Measurements from ENCODE around the gene SPIRE2.
A peak's percentile ranks its signal among the peaks of the same experiment; 100 is the strongest.
"Not testable (repeated sequence)": the region's sequence is repeated elsewhere in the genome, so short reads cannot be mapped to it uniquely, and the experiment has no call there.

The SPIRE2 gene, protein sequence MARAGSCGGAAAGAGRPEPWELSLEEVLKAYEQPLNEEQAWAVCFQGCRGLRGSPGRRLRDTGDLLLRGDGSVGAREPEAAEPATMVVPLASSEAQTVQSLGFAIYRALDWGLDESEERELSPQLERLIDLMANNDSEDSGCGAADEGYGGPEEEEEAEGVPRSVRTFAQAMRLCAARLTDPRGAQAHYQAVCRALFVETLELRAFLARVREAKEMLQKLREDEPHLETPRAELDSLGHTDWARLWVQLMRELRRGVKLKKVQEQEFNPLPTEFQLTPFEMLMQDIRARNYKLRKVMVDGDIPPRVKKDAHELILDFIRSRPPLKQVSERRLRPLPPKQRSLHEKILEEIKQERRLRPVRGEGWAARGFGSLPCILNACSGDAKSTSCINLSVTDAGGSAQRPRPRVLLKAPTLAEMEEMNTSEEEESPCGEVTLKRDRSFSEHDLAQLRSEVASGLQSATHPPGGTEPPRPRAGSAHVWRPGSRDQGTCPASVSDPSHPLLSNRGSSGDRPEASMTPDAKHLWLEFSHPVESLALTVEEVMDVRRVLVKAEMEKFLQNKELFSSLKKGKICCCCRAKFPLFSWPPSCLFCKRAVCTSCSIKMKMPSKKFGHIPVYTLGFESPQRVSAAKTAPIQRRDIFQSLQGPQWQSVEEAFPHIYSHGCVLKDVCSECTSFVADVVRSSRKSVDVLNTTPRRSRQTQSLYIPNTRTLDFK

DNA sequence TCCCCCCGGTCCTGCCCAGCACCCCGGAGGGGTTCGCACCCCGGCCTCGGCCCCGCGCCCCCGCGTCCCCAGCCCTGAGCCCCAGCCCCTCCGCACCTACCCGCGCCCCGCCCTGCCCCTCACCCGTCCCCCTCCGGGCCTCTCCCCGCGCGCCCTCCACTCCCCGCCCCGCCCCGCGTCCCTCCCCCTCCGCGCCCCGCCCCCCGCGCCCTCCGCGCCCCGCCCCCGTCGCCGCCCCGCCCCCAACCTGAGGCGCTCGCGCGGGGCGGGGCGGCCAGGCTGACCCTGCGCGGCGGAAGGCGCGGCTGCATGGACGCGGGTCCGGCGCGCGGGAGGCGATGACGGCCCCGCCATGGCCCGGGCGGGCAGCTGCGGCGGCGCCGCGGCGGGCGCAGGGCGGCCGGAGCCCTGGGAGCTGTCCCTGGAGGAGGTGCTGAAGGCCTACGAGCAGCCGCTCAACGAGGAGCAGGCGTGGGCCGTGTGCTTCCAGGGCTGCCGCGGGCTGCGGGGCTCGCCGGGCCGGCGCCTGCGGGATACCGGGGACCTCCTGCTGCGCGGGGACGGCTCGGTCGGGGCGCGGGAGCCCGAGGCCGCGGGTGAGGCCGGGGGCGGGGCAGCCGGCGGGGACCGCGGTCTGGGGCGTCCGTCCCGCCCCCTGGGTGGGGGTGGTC, at the start of gene SPIRE2:
Gene SPIRE2 (plus strand): TSS at position 277 of the 671 bp plus-strand sequence. CDS start 76 bp downstream, at position 353.
- DNase-seq = peak in 1 of 2 experiments; percentile 33

DNA sequence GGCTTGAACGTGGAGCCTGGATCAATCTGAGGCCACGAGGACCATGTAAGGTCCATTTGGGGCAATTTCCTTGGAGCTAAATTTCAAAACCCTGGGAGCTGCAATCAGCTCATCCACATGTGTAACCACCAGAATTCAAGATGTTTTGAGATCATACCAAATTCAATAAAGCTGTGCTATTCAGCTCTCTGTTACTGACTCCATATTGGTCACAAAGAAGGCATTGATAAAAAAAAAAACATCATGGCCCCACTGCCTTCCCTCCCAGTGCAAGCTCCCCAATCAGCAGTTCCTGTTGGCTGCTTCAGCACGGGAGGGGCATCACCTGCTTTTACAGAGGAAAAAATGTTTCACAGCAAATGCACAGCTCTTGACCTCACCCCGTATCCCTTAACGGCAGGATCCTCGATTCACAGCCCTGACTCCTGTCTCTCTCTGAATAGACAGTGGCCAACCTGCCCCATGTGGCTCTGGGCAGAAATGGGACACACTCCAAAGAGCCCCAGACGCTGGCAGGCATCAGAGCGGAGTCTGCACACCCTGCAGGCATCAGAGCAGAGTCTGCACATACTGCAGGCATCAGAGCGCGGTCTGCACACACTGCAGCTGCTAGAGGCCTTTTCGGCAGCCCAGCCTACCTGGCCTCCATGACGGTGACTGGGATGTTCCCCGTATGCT, 48.9 kb upstream of the SPIRE2 start:
- no peak for DNase-seq

DNA sequence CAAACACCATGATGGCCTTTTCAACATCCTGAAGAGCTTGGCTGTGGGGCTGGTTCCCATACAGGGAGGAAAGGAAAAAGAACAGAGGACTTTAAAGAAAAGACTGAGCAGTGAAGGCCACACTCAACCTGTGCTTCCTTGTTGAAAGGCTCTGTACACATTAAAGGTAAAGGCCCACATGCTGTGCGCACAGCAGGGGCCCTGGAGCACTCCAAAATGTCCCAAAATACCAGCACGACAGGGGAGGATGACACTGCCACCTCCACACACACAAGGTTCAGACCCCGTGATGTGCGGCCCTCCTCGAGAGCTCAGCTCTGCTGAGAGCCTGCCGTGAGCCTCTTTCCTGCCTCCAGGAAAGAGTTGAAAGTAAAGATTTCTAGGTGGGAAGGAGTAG, 48.4 kb upstream of the SPIRE2 start:
- no peak for DNase-seq

DNA sequence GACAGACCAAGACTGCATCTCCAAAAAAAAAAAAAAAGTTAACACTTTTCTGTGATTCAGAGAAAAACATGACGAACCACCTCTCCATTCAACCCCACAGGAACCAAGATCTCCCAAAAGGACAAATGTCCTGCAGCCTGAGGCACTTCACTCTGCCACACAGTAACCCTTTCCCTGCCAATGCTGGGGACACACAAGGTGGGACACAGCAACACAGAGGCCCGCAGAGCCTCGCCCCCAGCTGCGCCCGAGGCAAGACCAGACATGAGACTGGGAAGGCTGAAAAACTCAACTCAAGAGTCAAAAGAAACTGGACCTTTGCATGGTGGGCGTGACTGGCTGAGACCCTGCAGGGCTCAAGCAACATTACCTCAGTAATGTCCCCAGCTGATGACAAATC, 45.8 kb upstream of the SPIRE2 start:
- DNase-seq = no peak

DNA sequence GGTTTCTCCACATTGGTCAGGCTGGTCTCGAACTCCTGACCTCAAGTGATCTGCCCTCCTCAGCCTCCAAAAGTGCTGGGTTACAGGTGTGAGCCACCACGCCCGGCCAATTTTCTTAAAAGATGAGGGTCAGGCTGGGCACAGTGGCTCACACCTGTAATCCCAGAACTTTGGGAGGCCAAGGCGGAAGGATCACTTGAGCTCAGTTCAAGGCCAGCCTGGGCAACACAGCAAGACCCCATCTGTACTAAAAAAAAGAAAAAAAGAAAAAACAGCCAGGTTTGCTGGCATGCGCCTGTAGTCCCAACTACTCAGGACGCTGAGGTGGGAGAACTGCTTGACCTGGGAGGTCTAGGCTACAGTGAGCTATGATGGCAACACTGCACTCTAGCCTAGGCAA, 44.3 kb upstream of the SPIRE2 start:
- not testable (repeated sequence) for DNase-seq

DNA sequence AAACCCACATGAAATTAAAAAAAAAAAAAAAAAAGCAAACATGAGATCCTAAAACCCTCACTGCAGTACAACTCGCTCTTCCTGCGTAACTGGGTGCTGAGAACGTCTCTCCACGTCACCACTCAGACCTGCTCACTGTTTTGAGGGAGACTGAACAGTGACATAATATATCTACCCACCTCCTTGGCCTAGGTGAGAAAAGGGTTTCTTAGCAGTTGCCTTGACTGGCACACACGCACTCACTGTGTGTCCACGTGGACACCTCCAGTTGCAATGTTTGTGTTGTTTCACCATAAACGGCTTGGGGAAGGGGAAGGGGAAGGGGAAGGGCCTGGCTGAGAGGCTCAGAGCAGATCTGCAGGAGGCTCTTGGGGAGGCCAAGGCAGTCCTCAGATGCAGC, 43.9 kb upstream of the SPIRE2 start:
- no peak for DNase-seq

DNA sequence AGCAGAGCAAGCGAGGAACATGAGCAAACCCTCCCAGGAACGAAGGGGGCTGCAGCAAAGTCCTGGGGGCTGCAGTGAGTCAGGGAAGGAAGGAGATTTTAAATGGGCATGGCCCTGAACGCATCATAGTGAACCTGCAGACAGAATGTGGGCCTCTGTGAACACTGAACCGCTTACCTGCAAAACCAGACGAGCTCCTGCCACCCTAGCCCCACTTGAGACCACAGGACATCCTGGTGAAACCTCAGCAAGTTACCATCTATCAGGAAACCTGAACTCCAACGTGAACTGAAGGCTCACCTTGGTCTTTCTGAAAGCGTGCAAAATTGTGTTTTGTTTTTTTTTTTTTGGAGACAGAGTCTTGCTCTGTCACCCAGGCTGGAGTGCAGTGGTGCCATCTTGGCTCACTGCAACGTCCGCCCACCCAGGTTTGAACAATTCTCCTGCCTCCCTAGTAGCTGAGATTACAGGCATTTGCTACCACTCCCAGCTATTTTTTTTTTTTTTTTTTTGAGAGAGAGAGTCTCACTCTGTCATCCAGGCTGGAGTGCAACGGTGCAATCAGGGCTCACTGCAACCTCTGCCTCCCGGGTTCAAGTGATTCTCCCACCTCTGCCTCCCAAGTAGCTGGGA, 42.6 kb upstream of the SPIRE2 start:
- DNase-seq = no peak

DNA sequence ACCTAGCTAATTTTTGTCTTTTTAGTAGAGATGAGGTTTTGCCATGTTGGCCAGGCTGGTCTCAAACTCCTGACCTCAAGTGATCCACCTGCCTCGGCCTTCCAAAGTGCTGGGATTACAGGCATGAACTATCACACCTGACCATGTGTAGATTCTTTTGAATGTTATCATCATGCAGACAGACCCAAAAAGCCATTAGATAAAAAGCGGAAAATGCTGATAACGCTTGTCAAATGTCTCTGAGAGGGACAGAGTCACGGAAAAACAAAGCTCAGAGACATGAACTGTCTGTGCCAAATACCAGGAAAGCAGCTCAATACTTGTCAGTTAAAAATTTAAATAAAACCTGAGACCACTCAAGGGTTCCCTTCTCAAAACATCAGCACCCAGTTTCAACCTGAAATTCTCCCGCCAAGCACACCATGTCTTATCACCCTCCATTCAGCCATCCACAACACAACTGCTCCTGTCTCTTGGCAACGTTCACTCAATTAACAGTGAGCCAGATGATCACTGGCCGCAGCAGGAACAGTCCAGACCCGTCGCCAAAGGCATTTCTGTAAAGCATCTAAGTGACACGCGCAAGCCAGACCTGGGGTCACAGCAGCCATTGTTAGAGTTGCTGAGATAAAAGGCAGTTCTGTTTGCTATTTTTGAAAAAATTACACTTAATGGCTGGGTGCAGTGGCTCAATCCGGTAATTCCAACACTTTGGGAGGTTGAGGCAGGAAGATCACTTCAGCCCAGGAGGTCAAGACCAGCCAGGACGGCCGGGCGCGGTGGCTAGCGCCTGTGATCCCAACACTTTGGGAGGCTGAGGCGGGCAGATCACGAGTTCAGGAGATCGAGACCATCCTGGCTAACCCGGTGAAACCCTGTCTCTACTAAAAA, 41.6 kb upstream of the SPIRE2 start:
- DNase-seq = no peak

DNA sequence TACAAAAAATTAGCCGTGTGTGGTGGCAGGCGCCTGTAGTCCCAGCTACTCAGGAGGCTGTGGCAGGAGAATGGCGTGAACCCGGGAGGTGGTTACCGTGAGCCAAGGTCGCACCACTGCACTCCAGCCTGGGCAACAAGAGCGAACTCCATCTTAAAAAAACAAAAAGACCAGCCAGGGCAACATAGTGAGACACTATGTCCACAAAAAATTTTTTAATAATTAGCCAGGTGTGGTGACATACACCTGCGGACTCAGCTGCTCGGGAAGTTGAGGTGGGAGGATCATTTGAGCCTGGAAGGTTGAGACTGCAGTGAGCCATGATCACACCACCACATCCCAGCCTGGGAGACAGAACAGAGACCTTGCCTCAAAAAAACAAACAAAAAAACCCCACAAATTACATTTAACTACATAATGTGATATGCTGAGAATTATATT, 40.9 kb upstream of the SPIRE2 start:
- DNase-seq = no peak

DNA sequence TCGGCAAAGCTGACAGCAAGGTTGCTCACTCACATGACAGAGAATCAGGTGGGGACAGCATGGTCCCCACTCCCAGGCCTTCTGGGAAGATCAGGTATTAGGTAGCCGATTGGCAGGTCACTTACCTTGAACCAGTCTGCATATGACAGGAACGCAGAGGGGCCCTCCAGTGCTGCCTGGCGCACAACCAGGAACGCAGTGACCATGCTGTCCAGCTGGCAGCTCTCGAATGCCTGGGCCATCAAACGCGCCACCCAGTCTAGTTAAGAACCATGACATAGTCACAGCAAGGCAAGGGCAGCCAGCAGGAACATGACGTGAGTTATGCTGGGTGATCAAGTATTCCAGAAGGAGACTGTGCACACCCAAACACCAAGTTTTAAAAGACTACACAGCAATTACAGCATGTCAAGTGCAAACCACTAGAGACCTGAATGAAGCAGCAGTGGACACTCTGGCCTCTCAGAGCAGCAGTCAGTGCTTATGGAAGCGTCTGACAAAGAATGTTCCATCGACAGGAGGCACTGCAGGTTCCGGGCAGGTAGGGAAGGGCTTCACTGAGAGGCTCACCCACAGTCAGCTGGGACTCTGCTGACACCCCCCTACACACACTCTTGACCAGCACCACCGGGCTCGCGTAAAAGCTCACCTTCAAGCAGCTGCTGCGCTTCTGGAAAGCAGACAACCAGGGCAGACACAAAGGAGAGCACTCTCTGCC, 36.8 kb upstream of the SPIRE2 start:
- no peak for DNase-seq

DNA sequence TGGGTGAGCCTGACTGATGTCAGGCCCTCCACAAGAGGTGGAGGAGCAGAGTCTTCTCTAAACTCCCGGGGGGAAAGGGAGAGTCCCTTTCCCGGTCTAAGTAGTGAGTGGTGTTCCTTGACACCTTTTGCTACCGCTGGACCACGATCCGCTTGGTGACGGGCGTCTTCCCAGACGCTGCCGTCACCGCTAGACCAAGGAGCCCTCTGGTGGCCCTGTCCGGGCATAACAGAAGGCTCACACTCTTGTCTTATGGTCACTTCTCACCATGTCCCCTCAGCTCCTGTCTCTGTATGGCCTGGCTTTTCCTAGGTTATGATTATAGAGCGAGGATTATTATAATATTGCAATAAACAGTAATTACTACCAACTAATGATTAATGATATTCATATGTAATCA, 35.2 kb upstream of the SPIRE2 start:
- not testable (repeated sequence) for DNase-seq

DNA sequence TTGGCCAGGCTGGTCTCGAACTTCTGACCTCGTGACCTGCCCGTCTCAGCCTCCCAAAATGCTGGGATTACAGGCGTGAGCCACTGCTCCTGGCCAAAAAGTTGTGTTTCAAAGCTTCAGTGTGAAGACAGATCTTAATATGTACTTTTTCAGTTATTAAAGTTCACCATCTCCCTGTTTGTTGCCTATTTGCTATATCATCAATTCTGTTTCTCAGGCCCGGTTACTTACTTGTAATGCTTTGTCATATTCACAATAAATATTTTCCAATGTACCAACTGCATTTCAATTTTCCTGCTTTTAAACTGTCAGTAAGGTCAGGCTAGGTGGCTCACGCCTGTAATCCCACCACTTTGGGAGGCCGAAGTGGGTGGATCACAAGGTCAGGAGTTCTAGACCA, 34.3 kb upstream of the SPIRE2 start:
- no peak for DNase-seq

DNA sequence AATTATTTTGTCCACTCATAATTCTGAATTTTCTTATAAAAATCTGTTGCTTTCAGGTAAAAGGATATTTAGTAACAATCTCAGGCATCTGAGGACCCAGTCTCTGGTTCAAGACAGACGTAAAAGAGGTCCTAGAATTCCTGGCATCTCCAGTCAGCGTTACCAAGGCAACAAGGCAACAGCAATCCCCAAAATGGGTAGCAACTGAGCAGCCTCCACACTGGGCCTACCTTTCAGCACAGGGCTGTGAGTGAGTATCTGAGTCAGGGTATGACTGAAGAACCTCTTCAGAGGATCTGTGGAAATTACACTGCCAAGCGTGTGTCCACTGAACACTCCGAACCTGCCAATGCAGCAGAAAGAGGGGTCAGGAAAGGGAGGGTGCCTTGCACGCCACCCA, 32.6 kb upstream of the SPIRE2 start:
- no peak for DNase-seq

DNA sequence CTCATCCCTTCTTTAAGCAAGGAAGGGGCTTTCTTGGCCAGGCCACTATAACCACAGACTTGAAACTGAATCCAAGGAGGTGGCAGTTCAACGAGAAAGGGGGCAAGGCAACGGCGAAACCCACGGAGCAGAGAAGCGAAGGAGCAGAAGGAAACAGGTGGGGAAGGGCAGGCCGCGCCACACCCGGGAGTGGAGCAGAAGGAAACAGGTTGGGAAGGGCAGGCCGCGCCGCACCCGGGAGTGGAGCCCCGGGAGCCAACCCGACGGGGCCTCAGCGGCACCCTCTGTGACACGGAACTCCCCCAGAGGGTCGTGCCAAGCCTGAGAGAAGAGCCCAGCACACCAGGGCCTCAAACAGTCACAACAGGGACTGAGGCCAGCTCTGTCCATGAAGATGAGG, 32.2 kb upstream of the SPIRE2 start:
- DNase-seq = no peak

DNA sequence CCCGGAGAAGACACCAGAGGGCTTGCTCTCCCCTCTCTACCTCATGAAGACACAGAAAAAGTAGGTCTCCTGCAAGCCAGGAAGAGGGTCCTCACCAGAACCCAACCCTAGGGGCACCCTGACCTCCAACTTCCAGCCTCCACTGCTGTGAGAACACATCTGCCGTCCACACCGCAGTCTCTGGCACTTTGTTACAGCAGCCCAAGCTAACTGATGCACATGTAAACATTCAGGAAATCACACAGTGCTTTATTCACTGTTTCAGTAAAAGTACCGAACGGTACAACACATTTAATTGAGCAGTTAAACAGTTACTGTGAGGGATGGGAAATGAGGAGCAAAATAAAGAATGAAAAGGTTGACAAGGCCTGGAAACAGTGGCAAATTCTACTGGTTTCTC, 30.1 kb upstream of the SPIRE2 start:
- DNase-seq = no peak

DNA sequence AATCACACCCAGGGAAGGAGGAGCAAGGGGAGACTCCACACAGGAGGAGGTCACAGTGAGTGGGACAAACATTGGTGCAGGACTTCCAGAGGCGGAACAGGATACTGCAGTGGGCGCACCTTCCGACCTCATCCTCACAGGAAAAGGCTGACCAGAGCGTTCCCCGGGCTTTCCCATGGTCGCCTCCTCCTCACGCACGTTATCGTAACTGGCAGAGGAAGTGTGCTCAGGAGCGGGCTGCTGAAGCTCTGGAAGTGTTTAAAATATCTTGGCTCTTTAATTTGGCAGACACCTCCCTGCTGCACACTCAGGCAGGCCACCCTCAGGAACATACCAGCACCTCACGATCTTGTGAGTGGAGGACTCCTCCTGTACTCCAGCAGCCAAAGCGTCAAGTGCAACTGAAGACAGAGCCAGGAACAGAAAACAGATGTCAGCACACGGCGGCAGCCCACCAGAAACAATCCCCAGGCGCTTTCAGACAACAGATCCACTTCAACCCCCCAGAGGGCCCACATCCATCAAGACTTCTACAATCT, 29.4 kb upstream of the SPIRE2 start:
- no peak for DNase-seq

DNA sequence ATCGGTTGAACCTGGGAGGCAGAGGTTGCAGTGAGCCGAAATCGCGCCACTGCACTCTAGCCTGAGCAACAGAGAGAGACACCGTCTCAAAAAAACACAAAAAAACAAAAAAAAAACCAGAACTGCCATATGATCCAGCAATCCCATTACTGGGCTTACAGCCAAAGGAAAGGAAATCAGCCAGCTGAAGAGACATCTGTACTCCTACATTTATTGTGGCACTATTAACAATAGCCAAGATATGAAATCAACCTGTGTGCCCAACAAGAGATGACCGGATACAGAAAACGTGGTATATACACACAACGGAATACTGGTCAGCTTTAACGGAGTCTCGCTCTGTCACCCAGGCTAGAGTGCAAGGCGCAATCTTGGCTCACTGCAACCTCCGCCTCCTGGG, 26.5 kb upstream of the SPIRE2 start:
- DNase-seq = no peak

DNA sequence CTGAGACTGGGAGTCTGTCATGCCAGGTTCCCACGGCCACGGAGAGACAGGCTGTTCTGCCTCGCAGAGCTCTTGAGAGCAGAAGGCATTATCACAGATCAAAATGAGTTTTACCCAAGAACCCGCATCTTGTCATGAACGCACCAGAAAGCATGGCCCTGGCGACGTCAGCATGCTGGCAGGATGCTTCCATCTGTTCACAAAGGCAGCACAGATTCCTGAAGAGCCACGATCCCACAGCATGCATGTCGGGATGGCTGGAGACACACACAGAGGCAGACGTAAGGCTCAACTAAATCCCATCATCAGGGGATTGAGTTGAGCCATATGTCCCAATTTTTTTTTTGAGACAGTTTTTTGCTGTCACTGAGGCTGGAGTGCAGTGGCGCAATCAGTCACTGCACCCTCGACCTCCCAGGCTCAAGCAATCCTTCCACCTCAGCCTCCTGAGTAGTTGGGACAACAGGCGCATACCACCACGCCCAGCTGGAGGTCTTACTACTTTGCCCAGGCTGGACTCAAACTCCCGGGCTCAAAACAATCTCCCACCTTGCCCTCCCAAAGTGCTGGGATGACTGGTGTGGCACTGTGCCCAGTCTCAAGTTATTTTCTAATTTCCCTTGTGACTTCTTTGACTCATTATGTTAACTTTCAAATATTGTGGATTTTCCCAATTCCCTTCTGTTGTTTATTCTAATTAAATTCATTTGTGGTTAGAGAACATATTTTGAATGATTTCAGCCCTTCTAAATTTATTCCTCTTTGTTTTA, 23.0 kb upstream of the SPIRE2 start:
- DNase-seq = no peak

DNA sequence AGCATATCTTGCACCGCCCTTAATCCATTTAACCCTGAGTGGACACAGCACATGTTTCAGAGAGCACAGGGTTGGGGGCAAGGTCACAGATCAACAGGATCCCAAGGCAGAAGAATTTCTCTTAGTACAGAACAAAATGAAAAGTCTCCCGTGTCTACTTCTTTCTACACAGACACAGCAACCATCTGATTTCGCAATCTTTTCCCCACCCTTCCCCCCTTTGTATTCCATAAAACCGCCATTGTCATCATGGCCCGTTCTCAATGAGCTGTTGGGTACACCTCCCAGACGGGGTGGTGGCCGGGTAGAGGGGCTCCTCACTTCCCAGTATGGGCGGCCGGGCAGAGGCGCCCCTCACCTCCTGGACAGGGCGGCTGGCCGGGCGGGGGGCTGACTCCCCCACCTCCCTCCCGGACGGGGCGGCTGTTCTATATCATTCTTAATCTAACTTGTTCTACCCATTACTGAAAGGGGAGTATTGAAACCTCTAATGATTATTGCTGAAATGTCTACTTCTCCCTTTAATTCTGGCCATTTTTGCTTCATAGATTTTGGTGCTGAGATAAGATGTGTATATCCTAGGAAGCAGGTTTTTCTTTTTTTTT, 21.6 kb upstream of the SPIRE2 start:
- not testable (repeated sequence) for DNase-seq

Measured in NCI-H2081 (cell line).